Right lobe of liver (tissue), 6 donors: Measurements from ENCODE around the gene OTUD4. TPM values are rescaled to one million over a fixed set of nuclear protein-coding genes. Genes with fewer than 3 reads are reported as not detected.

Experiments used
- ATAC-seq, 4 donors: fragments of 200-7000 bp; cut with Tn5 transposase; one replicate each; pipeline ENCODE4 v1.9.1; 2020; ENCODE audit warnings: mild to moderate bottlenecking in 4 of 4, moderate library complexity in 4 of 4
- DNase-seq, 3 donors: peaks; one replicate each; pipeline ENCODE4 v3.0.0-alpha.2; 2020
- H3K27ac ChIP-seq, 3 donors: fragments of 200-600 bp; one replicate each; pipeline ENCODE4 v1.8.0; 2022
- H3K27me3 ChIP-seq, 2 donors: fragments of 200-600 bp; one replicate each; pipeline ENCODE4 v1.8.0; 2022
- H3K36me3 ChIP-seq, 4 donors: fragments of 200-600 bp; sonication (generic) in 1 of 4; one replicate each; pipeline versions ENCODE4 v1.5.1 to v1.8.0; 2017 to 2022; ENCODE audit warnings: control low read depth in 1 of 4
- H3K4me1 ChIP-seq, 4 donors: fragments of 200-600 bp; sonication (generic) in 1 of 4; one replicate each; pipeline versions ENCODE4 v1.5.1 to v1.8.0; 2017 to 2022; ENCODE audit warnings: control low read depth in 1 of 4
- H3K4me3 ChIP-seq, 3 donors: fragments of 200-600 bp; one replicate each; pipeline ENCODE4 v1.8.0; 2022
- H3K9me3 ChIP-seq, 4 donors: fragments of 200-600 bp; sonication (generic) in 1 of 4; one replicate each; pipeline versions ENCODE4 v1.5.1 to v1.8.0; 2017 to 2022; ENCODE audit warnings: control low read depth in 1 of 4
- POLR2A ChIP-seq: fragments of 450-650 bp; IDR thresholded peaks from one replicate; pipeline ENCODE4 v1.6.1; 2017; ENCODE audit warnings: antibody characterized with exemption, mild to moderate bottlenecking
- WGBS: methylation state at CpG from one replicate; pipeline ENCODE4 v1.1.6; 2018; ENCODE audit warnings: low coverage, low lambda C conversion rate; ENCODE audit not compliant: insufficient coverage; ENCODE audit errors: missing lambda C conversion rate; 5-methylcytosine and 5-hydroxymethylcytosine counted together
- intact Hi-C, 2 donors: fragments of 100-400 bp; cut with DNase I; formaldehyde crosslinking; loops; one replicate each; pipeline versions ENCODE4 v1.11.2 to v1.14.1; 2022
- total RNA-seq, 6 experiments: library from RNA; depleted of rRNA in 2 of 6; stranded (reverse); fragments of >200 nt in 2 of 6; fragmentation: NEBNext Ultra II Directional in 3 of 6; extraction: Animal tissue kit (Norgen Biotek cat#: 25700) in 3 of 6; gene quantifications; one replicate each; pipeline versions ENCODE4 v1.1.0 to v1.2.4, GENCODE V29; 2016 to 2023
- TF ChIP-seq, protein P1 (sequence below), 4 donors: fragments of 200-600 bp in 3 of 4; fragments of 450-650 bp in 1 of 4; IDR thresholded peaks; one replicate each; pipeline versions ENCODE4 v1.5.1 to v1.8.0; 2016 to 2022; ENCODE audit warnings: antibody characterized with exemption in 4 of 4, mild to moderate bottlenecking in 2 of 4
- donor health status: DM: no; HTN: yes; CAD: no.
- donor health status: DM: no; HTN: no; CAD: no.
- donor health status: DM: no; HTN: no; CAD: no.
- donor health status: DM: no; HTN: yes; CAD: no.
- donor health status: DM: no; HTN: yes; CAD: no.

The OTUD4 gene
- total RNA-seq, 6 experiments from 2014 or later = 13.8 to 25.6 (median 20.2) TPM

GRCh38 chr4:145168581-145169187 is 11.7 kb downstream of the OTUD4 start:
- no peaks in the 10 kb centered on the region for H3K9me3 ChIP-seq
- WGBS = 91% methylated on average over 2 of the region's 2 CpGs
- H3K36me3 ChIP-seq = peaks cover 0 to 22% (median 14%) of the 10 kb centered on the region in 4 donors
- no peak for ATAC-seq
- H3K4me1 ChIP-seq = no peaks in the 10 kb centered on the region
- TF ChIP-seq, protein P1, sequence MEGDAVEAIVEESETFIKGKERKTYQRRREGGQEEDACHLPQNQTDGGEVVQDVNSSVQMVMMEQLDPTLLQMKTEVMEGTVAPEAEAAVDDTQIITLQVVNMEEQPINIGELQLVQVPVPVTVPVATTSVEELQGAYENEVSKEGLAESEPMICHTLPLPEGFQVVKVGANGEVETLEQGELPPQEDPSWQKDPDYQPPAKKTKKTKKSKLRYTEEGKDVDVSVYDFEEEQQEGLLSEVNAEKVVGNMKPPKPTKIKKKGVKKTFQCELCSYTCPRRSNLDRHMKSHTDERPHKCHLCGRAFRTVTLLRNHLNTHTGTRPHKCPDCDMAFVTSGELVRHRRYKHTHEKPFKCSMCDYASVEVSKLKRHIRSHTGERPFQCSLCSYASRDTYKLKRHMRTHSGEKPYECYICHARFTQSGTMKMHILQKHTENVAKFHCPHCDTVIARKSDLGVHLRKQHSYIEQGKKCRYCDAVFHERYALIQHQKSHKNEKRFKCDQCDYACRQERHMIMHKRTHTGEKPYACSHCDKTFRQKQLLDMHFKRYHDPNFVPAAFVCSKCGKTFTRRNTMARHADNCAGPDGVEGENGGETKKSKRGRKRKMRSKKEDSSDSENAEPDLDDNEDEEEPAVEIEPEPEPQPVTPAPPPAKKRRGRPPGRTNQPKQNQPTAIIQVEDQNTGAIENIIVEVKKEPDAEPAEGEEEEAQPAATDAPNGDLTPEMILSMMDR (IDR thresholded peaks at IDR 0.05) = no peak
- TF ChIP-seq POLR2A = no peak
- no peak for DNase-seq
- no peaks in the 10 kb centered on the region for H3K27me3 ChIP-seq
- no peak overlapping the region for H3K4me3 ChIP-seq
- no peak overlapping the region for H3K27ac ChIP-seq
- intact Hi-C loops = no loop called here

DNA sequence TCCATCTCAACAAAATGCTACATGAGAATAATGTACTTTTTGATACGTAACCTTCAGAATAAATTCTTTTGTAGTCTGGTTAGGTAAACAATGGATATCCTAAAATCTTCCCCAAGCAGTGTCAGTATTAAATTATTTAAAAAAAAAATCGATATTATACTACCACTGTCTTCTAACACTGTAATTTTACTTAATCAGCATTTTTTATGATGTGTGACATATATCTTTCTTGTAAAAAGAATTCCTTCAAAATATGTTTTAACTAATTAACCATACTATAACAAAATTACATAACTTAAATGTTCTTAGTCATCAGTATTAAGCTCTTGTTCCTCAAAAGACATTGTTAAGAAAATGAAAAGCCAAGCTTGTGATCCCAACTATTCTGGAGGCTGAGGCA is 12.5 kb downstream of the OTUD4 start:
- DNase-seq (no peak), ATAC-seq (no peak)
- Histone ChIP-seq H3K4me3 (no peak overlapping the region), H3K27me3 (no peaks in the 10 kb centered on the region), H3K27ac (no peak overlapping the region), H3K36me3 (peaks cover 0 to 28% (median 14%) of the 10 kb centered on the region in 4 donors), H3K4me1 (no peaks in the 10 kb centered on the region), H3K9me3 (no peaks in the 10 kb centered on the region)
- TF ChIP-seq POLR2A = no peak
- TF ChIP-seq, protein P1 (IDR thresholded peaks at IDR 0.05) = no peak
- 91% methylated on average over 2 of the region's 2 CpGs for WGBS
- intact Hi-C loops = no loop called here

DNA sequence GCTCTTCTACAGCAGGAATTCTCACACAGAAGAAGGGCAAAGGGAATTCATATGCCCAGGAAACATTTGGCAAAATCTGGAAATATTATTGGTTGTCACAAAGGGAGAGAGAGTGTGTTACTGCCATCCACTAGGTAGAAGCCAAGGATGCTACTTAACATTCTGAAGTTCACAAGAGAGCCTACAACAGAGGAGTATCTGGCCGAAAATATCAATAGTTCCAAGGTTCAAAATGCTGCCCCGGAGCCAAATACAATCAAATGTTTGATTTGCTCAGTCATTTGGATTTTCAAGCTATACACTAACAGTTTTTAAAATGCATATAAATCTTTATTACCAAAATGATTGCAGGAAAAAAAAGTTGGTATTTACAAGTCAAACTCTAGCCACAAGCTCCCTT is 18.8 kb downstream of the OTUD4 start:
- peaks cover 0 to 55% (median 6%) of the 10 kb centered on the region in 4 donors for H3K36me3 ChIP-seq
- 12% methylated on average over 2 of the region's 2 CpGs for WGBS

GRCh38 chr4:145156986-145157385 is 23.4 kb downstream of the OTUD4 start:
- intact Hi-C loops = no loop called here
- H3K4me1 ChIP-seq = peaks cover 0 to 7% (median 2%) of the 10 kb centered on the region in 4 donors
- ATAC-seq (no peak), DNase-seq (no peak)
- H3K27ac ChIP-seq = no peak overlapping the region
- no peaks in the 10 kb centered on the region for H3K27me3 ChIP-seq
- TF ChIP-seq, protein P1 (IDR thresholded peaks at IDR 0.05) = no peak
- TF ChIP-seq POLR2A = no peak
- WGBS = 93% methylated on average over 2 of the region's 2 CpGs
- peaks cover 0 to 63% (median 10%) of the 10 kb centered on the region in 4 donors for H3K36me3 ChIP-seq
- no peaks in the 10 kb centered on the region for H3K9me3 ChIP-seq
- H3K4me3 ChIP-seq = no peak overlapping the region

More for the DNA sequence above, 18.8 kb downstream of the OTUD4 start:
- Histone ChIP-seq H3K9me3 (no peaks in the 10 kb centered on the region), H3K4me1 (peaks cover 0 to 7% (median 3%) of the 10 kb centered on the region in 4 donors), H3K27me3 (no peaks in the 10 kb centered on the region), H3K4me3 (no peak overlapping the region), H3K27ac (no peak overlapping the region)
- ATAC-seq = peak; percentile 43 to 75 (median 54)
- DNase-seq = no peak
- intact Hi-C loops = no loop called here
- TF ChIP-seq, protein P1 (IDR thresholded peaks at IDR 0.05) = no peak
- TF ChIP-seq POLR2A = no peak
